WTC11 (cell line): ENCODE data around the gene PELI3. TPM values are rescaled to one million over a fixed set of nuclear protein-coding genes. Genes with fewer than 3 reads are reported as not detected.

Experiments used
- ATAC-seq: fragments of 200-7000 bp; cut with Tn5 transposase; 2 replicates; pipeline ENCODE4 v1.10.0; 2021; ENCODE audit warnings: mild to moderate bottlenecking, moderate library complexity
- CTCF ChIA-PET: fragments of 300-600 bp; sonication (Branson Sonifier 250); formaldehyde crosslinking; loops from one replicate; lab custom pipeline; 2021; ENCODE audit warnings: antibody characterized with exemption; lab: Charles Lee
- POLR2A ChIA-PET: fragments of 350-600 bp; sonication (Branson Sonifier 250); formaldehyde crosslinking; loops from one replicate; lab custom pipeline; 2021; ENCODE audit warnings: antibody characterized with exemption; lab: Charles Lee
- DNase-seq: peaks from one replicate; pipeline ENCODE4 v3.0.0; 2021; ENCODE audit warnings: low spot score
- H3K27ac Mint-ChIP-seq: 2 replicates; pipeline ENCODE4 v1.8.0; 2021; ENCODE audit warnings: mixed read lengths
- H3K27me3 Mint-ChIP-seq: 2 replicates; pipeline ENCODE4 v1.8.0; 2021; ENCODE audit warnings: low read depth, mild to moderate bottlenecking, moderate library complexity, mixed read lengths
- H3K36me3 Mint-ChIP-seq: 2 replicates; pipeline ENCODE4 v1.8.0; 2021; ENCODE audit warnings: mixed read lengths
- H3K4me1 Mint-ChIP-seq: 2 replicates; pipeline ENCODE4 v1.8.0; 2022; ENCODE audit warnings: mixed read lengths
- H3K4me3 Mint-ChIP-seq: 2 replicates; pipeline ENCODE4 v1.8.0; 2021; ENCODE audit warnings: mild to moderate bottlenecking, moderate library complexity, mixed read lengths
- H3K9me3 Mint-ChIP-seq: 2 replicates; pipeline ENCODE4 v1.8.0; 2021; ENCODE audit warnings: mixed read lengths
- CDX4 ChIP-seq: fragments of 250-450 bp; sonication (Bioruptor Pico); IDR thresholded peaks from 2 replicates; pipeline ENCODE4 v1.9.0; 2021; ENCODE audit warnings: moderate library complexity, mild to moderate bottlenecking, inconsistent platforms, borderline replicate concordance
- E2F4 ChIP-seq: sonication (generic); formaldehyde crosslinking; IDR thresholded peaks from 2 replicates; pipeline ENCODE4 v1.8.1; 2022; ENCODE audit warnings: low read depth, mild to moderate bottlenecking, moderate library complexity, missing genetic modification reagents, borderline replicate concordance
- EMX1 ChIP-seq: fragments of 250-450 bp; sonication (Bioruptor Pico); IDR thresholded peaks from 2 replicates; pipeline ENCODE4 v1.8.0; 2021; ENCODE audit warnings: mild to moderate bottlenecking
- FOXP1 ChIP-seq: sonication (generic); formaldehyde crosslinking; IDR thresholded peaks from 2 replicates; pipeline ENCODE4 v1.8.0; 2022; ENCODE audit warnings: missing genetic modification reagents, mild to moderate bottlenecking, moderate library complexity, borderline replicate concordance
- GTF2I ChIP-seq: fragments of 250-450 bp; sonication (Bioruptor Pico); conservative IDR thresholded peaks from 2 replicates; pipeline ENCODE4 v1.4.0; 2021; ENCODE audit warnings: mild to moderate bottlenecking
- NR2C2 ChIP-seq: sonication (generic); formaldehyde crosslinking; IDR thresholded peaks from 2 replicates; pipeline ENCODE4 v1.8.0; 2022; ENCODE audit warnings: mild to moderate bottlenecking, missing genetic modification reagents
- PRDM15 ChIP-seq: sonication (generic); formaldehyde crosslinking; IDR thresholded peaks from 2 replicates; pipeline ENCODE4 v1.8.0; 2022; ENCODE audit warnings: missing genetic modification reagents
- TEAD1 ChIP-seq: sonication (generic); formaldehyde crosslinking; IDR thresholded peaks from 2 replicates; pipeline ENCODE4 v1.8.0; 2022; ENCODE audit warnings: mild to moderate bottlenecking, missing genetic modification reagents
- ZNF263 ChIP-seq: sonication (generic); formaldehyde crosslinking; IDR thresholded peaks from 2 replicates; pipeline ENCODE4 v1.8.1; 2022; ENCODE audit warnings: low read depth, mild to moderate bottlenecking, moderate library complexity, missing genetic modification reagents
- ZNF532 ChIP-seq: fragments of 250-450 bp; sonication (Bioruptor Pico); IDR thresholded peaks from 2 replicates; pipeline ENCODE4 v1.9.0; 2021; ENCODE audit warnings: mild to moderate bottlenecking, borderline replicate concordance
- total RNA-seq: library from RNA; stranded (reverse); gene quantifications from 3 replicates; pipeline ENCODE4 v1.2.3, GENCODE V29; 2021
- TF ChIP-seq, protein P1 (sequence below): sonication (generic); formaldehyde crosslinking; IDR thresholded peaks from 2 replicates; pipeline ENCODE4 v1.8.0; 2023; ENCODE audit warnings: mild to moderate bottlenecking, missing genetic modification reagents
- TF ChIP-seq, protein P2 (sequence below): sonication (generic); formaldehyde crosslinking; IDR thresholded peaks from 2 replicates; pipeline ENCODE4 v1.8.1; 2023; ENCODE audit warnings: mild to moderate bottlenecking, missing genetic modification reagents

Gene PELI3
- total RNA-seq, 1 experiment from 2014 or later: 7.8 TPM

- no peak overlapping the region for H3K4me3 Mint-ChIP-seq
- DNase-seq (no peak), ATAC-seq (no peak)
- no peaks in the 10 kb centered on the region; the same call in 1 of the 2 replicates for H3K27me3 Mint-ChIP-seq
- H3K9me3 Mint-ChIP-seq: no peaks in the 10 kb centered on the region
- H3K4me1 Mint-ChIP-seq: peaks cover 34% of the 10 kb centered on the region
- CTCF ChIA-PET: no interaction called here
- POLR2A ChIA-PET: no interaction called here
- no peak overlapping the region for H3K27ac Mint-ChIP-seq
- peaks cover 2% of the 10 kb centered on the region; the same call in 1 of the 2 replicates for H3K36me3 Mint-ChIP-seq
- TF ChIP-seq ZNF263: no peak
- TF ChIP-seq, protein P1, sequence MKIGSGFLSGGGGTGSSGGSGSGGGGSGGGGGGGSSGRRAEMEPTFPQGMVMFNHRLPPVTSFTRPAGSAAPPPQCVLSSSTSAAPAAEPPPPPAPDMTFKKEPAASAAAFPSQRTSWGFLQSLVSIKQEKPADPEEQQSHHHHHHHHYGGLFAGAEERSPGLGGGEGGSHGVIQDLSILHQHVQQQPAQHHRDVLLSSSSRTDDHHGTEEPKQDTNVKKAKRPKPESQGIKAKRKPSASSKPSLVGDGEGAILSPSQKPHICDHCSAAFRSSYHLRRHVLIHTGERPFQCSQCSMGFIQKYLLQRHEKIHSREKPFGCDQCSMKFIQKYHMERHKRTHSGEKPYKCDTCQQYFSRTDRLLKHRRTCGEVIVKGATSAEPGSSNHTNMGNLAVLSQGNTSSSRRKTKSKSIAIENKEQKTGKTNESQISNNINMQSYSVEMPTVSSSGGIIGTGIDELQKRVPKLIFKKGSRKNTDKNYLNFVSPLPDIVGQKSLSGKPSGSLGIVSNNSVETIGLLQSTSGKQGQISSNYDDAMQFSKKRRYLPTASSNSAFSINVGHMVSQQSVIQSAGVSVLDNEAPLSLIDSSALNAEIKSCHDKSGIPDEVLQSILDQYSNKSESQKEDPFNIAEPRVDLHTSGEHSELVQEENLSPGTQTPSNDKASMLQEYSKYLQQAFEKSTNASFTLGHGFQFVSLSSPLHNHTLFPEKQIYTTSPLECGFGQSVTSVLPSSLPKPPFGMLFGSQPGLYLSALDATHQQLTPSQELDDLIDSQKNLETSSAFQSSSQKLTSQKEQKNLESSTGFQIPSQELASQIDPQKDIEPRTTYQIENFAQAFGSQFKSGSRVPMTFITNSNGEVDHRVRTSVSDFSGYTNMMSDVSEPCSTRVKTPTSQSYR: no peak
Measured at GRCh38 chr11:66472054-66472453, 5.3 kb downstream of the PELI3 start.

DNA sequence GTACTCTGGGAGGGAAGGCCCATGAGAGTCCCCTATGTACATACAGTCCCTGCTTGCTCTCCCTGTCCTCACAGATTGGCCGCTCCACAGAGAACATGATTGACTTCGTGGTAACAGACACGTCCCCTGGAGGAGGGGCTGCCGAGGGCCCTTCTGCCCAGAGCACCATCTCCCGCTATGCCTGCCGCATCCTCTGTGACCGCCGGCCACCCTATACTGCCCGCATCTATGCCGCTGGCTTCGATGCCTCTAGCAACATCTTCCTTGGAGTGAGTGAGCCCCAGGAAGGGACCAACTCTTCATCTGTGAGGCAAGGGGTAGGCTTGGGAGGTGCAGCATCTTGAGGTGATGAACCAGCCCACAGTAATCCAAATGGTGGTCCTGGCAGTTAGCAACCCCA is 6.5 kb downstream of the PELI3 start:
- TF ChIP-seq, protein P2, sequence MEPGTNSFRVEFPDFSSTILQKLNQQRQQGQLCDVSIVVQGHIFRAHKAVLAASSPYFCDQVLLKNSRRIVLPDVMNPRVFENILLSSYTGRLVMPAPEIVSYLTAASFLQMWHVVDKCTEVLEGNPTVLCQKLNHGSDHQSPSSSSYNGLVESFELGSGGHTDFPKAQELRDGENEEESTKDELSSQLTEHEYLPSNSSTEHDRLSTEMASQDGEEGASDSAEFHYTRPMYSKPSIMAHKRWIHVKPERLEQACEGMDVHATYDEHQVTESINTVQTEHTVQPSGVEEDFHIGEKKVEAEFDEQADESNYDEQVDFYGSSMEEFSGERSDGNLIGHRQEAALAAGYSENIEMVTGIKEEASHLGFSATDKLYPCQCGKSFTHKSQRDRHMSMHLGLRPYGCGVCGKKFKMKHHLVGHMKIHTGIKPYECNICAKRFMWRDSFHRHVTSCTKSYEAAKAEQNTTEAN (CRISPR knock-in tag): no peak
- TF ChIP-seq CDX4 (CRISPR knock-in tag): no peak
- no peak for TF ChIP-seq E2F4
- no peak for TF ChIP-seq PRDM15 (CRISPR knock-in tag)
- no peak for TF ChIP-seq EMX1 (CRISPR knock-in tag)
- no peak for TF ChIP-seq TEAD1 (CRISPR knock-in tag)
- no peak for TF ChIP-seq FOXP1
- TF ChIP-seq GTF2I (CRISPR knock-in tag): no peak
- no peak for TF ChIP-seq ZNF532 (CRISPR knock-in tag)
- TF ChIP-seq NR2C2: no peak
- peaks cover 34% of the 10 kb centered on the region for H3K4me1 Mint-ChIP-seq
- H3K27ac Mint-ChIP-seq: no peak overlapping the region
- ATAC-seq (no peak), DNase-seq (no peak)
- H3K9me3 Mint-ChIP-seq: no peaks in the 10 kb centered on the region
- ChIA-PET POLR2A (no interaction called here), CTCF (interaction anchor here (0.9 kb wide), 1 partner anchor 34 kb away, joined by 3 read pairs; the partner anchor contains the start of gene MRPL11)
- no peak overlapping the region for H3K4me3 Mint-ChIP-seq
- no peaks in the 10 kb centered on the region for H3K27me3 Mint-ChIP-seq
- peaks cover 2% of the 10 kb centered on the region; the same call in 1 of the 2 replicates for H3K36me3 Mint-ChIP-seq
